H1 (cell line): Measurements from ENCODE around the gene PKN3. TPM values are rescaled to one million over a fixed set of nuclear protein-coding genes. Genes with fewer than 3 reads are reported as not detected.
A peak's percentile ranks its signal among the peaks of the same experiment; 100 is the strongest.

Source experiments
- CTCF ChIA-PET: fragments of 300-600 bp; sonication (Branson Sonifier 250); formaldehyde crosslinking; loops from one replicate; lab custom pipeline; 2021; ENCODE audit not compliant: partially characterized antibody; lab: Charles Lee
- POLR2A ChIA-PET: fragments of 300-600 bp; sonication (Branson Sonifier 250); formaldehyde crosslinking; loops from one replicate; lab custom pipeline; 2021; ENCODE audit warnings: inconsistent platforms; ENCODE audit not compliant: partially characterized antibody; lab: Charles Lee
- DNase-seq, 2 experiments: peaks; one replicate each; pipeline versions ENCODE4 v3.0.0 to v3.0.0-alpha.2; 2010 to 2022; ENCODE audit warnings: low spot score in 2 of 2, low read depth in 1 of 2, mixed read lengths in 1 of 2
- FAIRE-seq: peaks from 2 replicates; lab custom pipeline; 2011; peaks lifted over from hg19 to GRCh38; lab: Jason Lieb, UNC
- H2AFZ ChIP-seq: 2 replicates; pipeline ENCODE4 v1.8.1; 2012; ENCODE audit warnings: low read length, inconsistent platforms
- H2AK5ac ChIP-seq: 2 replicates; pipeline ENCODE4 v1.6.1; 2013; ENCODE audit warnings: low read depth, low read length
- H2BK120ac ChIP-seq: replicated peaks from 2 replicates; pipeline ENCODE3; 2013; ENCODE audit warnings: low read depth, low read length, inconsistent platforms
- H2BK12ac ChIP-seq: 2 replicates; pipeline ENCODE4 v1.6.1; 2013; ENCODE audit warnings: low read depth, low read length
- H2BK15ac ChIP-seq: 2 replicates; pipeline ENCODE4 v1.6.1; 2013; ENCODE audit warnings: low read length
- H2BK20ac ChIP-seq: 2 replicates; pipeline ENCODE4 v1.6.1; 2013; ENCODE audit warnings: low read length
- H2BK5ac ChIP-seq: 2 replicates; pipeline ENCODE4 v1.6.1; 2013; ENCODE audit warnings: low read depth, low read length
- H3K14ac ChIP-seq: 2 replicates; pipeline ENCODE4 v1.6.1; 2013; ENCODE audit warnings: inconsistent platforms; ENCODE audit not compliant: insufficient read length
- H3K18ac ChIP-seq: 2 replicates; pipeline ENCODE4 v1.6.1; 2013; ENCODE audit warnings: low read length; ENCODE audit errors: extremely low read depth
- H3K23ac ChIP-seq: 2 replicates; pipeline ENCODE4 v1.6.1; 2013; ENCODE audit warnings: inconsistent platforms; ENCODE audit not compliant: insufficient read length
- H3K23me2 ChIP-seq: 2 replicates; pipeline ENCODE4 v1.6.1; 2013; ENCODE audit warnings: low read depth, low read length
- H3K27ac ChIP-seq: 2 replicates; pipeline ENCODE4 v1.6.1; 2011; ENCODE audit warnings: low read depth, low read length, inconsistent platforms
- H3K27me3 ChIP-seq, 4 experiments: replicated peaks in 1 of 4; 1 replicate in 1 of 4; 2 replicates in 3 of 4; pipeline versions ENCODE4 v1.6.1 to v1.8.1; 2011 to 2013; ENCODE audit warnings: low read length in 3 of 4, mild to moderate bottlenecking in 3 of 4, inconsistent platforms in 2 of 4, mixed read lengths in 2 of 4, moderate library complexity in 1 of 4; ENCODE audit not compliant: control insufficient read depth in 3 of 4, insufficient read depth in 3 of 4; ENCODE audit errors: extremely low read depth in 1 of 4
- H3K36me3 ChIP-seq, 4 experiments: 2 replicates each; pipeline versions ENCODE4 v1.6.1 to v1.8.1; 2011 to 2013; ENCODE audit warnings: mild to moderate bottlenecking in 4 of 4, low read length in 3 of 4, moderate library complexity in 2 of 4, control low read depth in 1 of 4, inconsistent platforms in 1 of 4; ENCODE audit not compliant: insufficient read depth in 4 of 4, control insufficient read depth in 2 of 4
- H3K4ac ChIP-seq: replicated peaks from 2 replicates; pipeline ENCODE3; 2013; ENCODE audit warnings: low read length, low read depth, mixed read lengths, inconsistent platforms; ENCODE audit not compliant: insufficient read length
- H3K4me1 ChIP-seq, 4 experiments: replicated peaks in 1 of 4; 1 replicate in 1 of 4; 2 replicates in 3 of 4; pipeline versions ENCODE4 v1.6.1 to v1.8.1; 2011 to 2013; ENCODE audit warnings: low read length in 3 of 4, inconsistent platforms in 2 of 4, mixed read lengths in 1 of 4; ENCODE audit not compliant: insufficient read depth in 4 of 4, control insufficient read depth in 3 of 4
- H3K4me2 ChIP-seq, 2 experiments: 2 replicates each; pipeline versions ENCODE4 v1.6.1 to v1.8.1; 2011 to 2013; ENCODE audit warnings: low read depth in 2 of 2, low read length in 2 of 2, control low read depth in 1 of 2, inconsistent platforms in 1 of 2, mild to moderate bottlenecking in 1 of 2; ENCODE audit not compliant: insufficient read depth in 1 of 2
- H3K4me3 ChIP-seq, 4 experiments: fragments of 200-600, 300-600 bp in 1 of 4; sonication (generic), shearing (Covaris generic), sonication (Bioruptor Twin) in 1 of 4; 2 replicates each; pipeline versions ENCODE4 v1.5.1 to v1.8.1; 2011 to 2016; ENCODE audit warnings: low read length in 4 of 4, low read depth in 3 of 4, control low read depth in 2 of 4, inconsistent platforms in 2 of 4, mild to moderate bottlenecking in 2 of 4, mixed read lengths in 1 of 4, moderate library complexity in 1 of 4; ENCODE audit not compliant: insufficient read depth in 2 of 4; ENCODE audit errors: extremely low read depth in 1 of 4
- H3K56ac ChIP-seq: replicated peaks from 2 replicates; pipeline ENCODE3; 2013; ENCODE audit warnings: low read depth, mild to moderate bottlenecking, mixed read lengths, low read length, inconsistent platforms; ENCODE audit not compliant: insufficient read length
- H3K79me1 ChIP-seq: 2 replicates; pipeline ENCODE4 v1.6.1; 2013; ENCODE audit warnings: low read depth, low read length, control low read depth
- H3K79me2 ChIP-seq, 2 experiments: 2 replicates each; pipeline versions ENCODE4 v1.6.1 to v1.8.1; 2012 to 2013; ENCODE audit warnings: low read length in 2 of 2, mild to moderate bottlenecking in 2 of 2, inconsistent platforms in 1 of 2; ENCODE audit not compliant: insufficient read depth in 2 of 2, control insufficient read depth in 1 of 2
- H3K9ac ChIP-seq, 4 experiments: replicated peaks in 1 of 4; 1 replicate in 1 of 4; 2 replicates in 3 of 4; pipeline versions ENCODE4 v1.6.1 to v1.8.1; 2011 to 2013; ENCODE audit warnings: low read depth in 3 of 4, low read length in 3 of 4, control low read depth in 2 of 4, mild to moderate bottlenecking in 2 of 4, moderate library complexity in 2 of 4, inconsistent platforms in 1 of 4; ENCODE audit errors: extremely low read depth in 1 of 4
- H3K9me3 ChIP-seq, 2 experiments: 2 replicates each; pipeline versions ENCODE4 v1.6.1 to v1.8.1; 2012 to 2013; ENCODE audit warnings: mild to moderate bottlenecking in 2 of 2, moderate library complexity in 2 of 2, control low read depth in 1 of 2, inconsistent platforms in 1 of 2, low read depth in 1 of 2, low read length in 1 of 2, mixed read lengths in 1 of 2; ENCODE audit not compliant: insufficient read depth in 2 of 2
- H4K20me1 ChIP-seq, 2 experiments: replicated peaks in 1 of 2; 2 replicates each; pipeline versions ENCODE3 to v1.8.1; 2011 to 2013; ENCODE audit warnings: inconsistent platforms in 2 of 2, low read length in 2 of 2, mild to moderate bottlenecking in 1 of 2; ENCODE audit not compliant: insufficient read depth in 2 of 2, control insufficient read depth in 1 of 2
- H4K5ac ChIP-seq: 2 replicates; pipeline ENCODE4 v1.6.1; 2013; ENCODE audit warnings: low read length, low read depth, mixed read lengths, inconsistent platforms; ENCODE audit not compliant: insufficient read length
- H4K8ac ChIP-seq: 2 replicates; pipeline ENCODE4 v1.8.0; 2013; ENCODE audit warnings: mild to moderate bottlenecking, moderate library complexity, low read length, inconsistent platforms; ENCODE audit not compliant: insufficient read depth; ENCODE audit errors: extremely low read depth
- H4K91ac ChIP-seq: replicated peaks from 2 replicates; pipeline ENCODE3; 2013; ENCODE audit warnings: low read length, mixed read lengths, inconsistent platforms; ENCODE audit not compliant: insufficient read length
- ASH2L ChIP-seq: fragments of 200-600, 300-600 bp; sonication (generic); IDR thresholded peaks from one replicate; pipeline ENCODE4 v1.7.1; 2017; ENCODE audit warnings: low read length
- CTCF ChIP-seq, 3 experiments: IDR thresholded peaks; 1 replicate in 2 of 3; 2 replicates in 1 of 3; pipeline versions ENCODE4 v1.5.1 to v1.6.1; 2011; ENCODE audit warnings: low read length in 3 of 3, mild to moderate bottlenecking in 3 of 3, inconsistent platforms in 2 of 3, low read depth in 1 of 3, moderate library complexity in 1 of 3; ENCODE audit not compliant: insufficient read depth in 1 of 3; ENCODE audit errors: control extremely low read depth in 1 of 3
- EZH2 ChIP-seq: fragments of 200-600 bp; sonication (generic); IDR thresholded peaks from 2 replicates; pipeline ENCODE4 v1.7.1; 2012; ENCODE audit warnings: low read depth, mild to moderate bottlenecking, moderate library complexity, low read length, inconsistent platforms; ENCODE audit not compliant: severe bottlenecking
- JUND ChIP-seq: IDR thresholded peaks from 2 replicates; pipeline ENCODE4 v1.6.1; 2011; ENCODE audit warnings: mild to moderate bottlenecking, improper control_type of control experiment, low read length
- SP4 ChIP-seq: IDR thresholded peaks from 2 replicates; pipeline ENCODE4 v1.6.1; 2012; ENCODE audit warnings: low read length, inconsistent platforms
- TCF12 ChIP-seq: IDR thresholded peaks from 2 replicates; pipeline ENCODE4 v1.6.1; 2011; ENCODE audit warnings: low read depth, mild to moderate bottlenecking, low read length
- WGBS, 2 experiments: shearing (Covaris generic) in 1 of 2; methylation state at CpG; one replicate each; pipeline versions ENCODE4 v1.1.6 to v1.1.7; 2013 to 2015; ENCODE audit warnings: low lambda C conversion rate in 2 of 2, mixed read lengths in 2 of 2, inconsistent platforms in 1 of 2, low coverage in 1 of 2, missing lambda C conversion rate in 1 of 2; ENCODE audit not compliant: insufficient replicate concordance in 2 of 2, insufficient coverage in 1 of 2, insufficient read length in 1 of 2; ENCODE audit errors: extremely low coverage in 1 of 2, missing lambda C conversion rate in 1 of 2; 5-methylcytosine and 5-hydroxymethylcytosine counted together
- polyA plus RNA-seq, 7 experiments: library from polyadenylated mRNA; depleted of rRNA in 3 of 7; stranded (reverse) in 5 of 7; unstranded in 2 of 7; fragments of >200 nt in 5 of 7; fragments of 200-250 nt in 2 of 7; gene quantifications; 1 replicate in 5 of 7; 2 replicates in 1 of 7; 4 replicates in 1 of 7; pipeline versions ENCODE4 v1.2.1 to v1.2.3, GENCODE V29; 2011 to 2013; ENCODE audit warnings: missing spikeins in 2 of 7, mixed read lengths in 2 of 7
- total RNA-seq: library from RNA; stranded (reverse); fragmentation: NEBNext Ultra II Directional; extraction: Animal tissue kit (Norgen Biotek cat#: 25700); gene quantifications from 2 replicates; pipeline ENCODE4 v1.2.1, GENCODE V29; 2021

The PKN3 gene
- total and polyA plus RNA-seq, 2 of the 8 experiments (the other 6 are each of a cell fraction or from before 2014, with no cell fraction given), result 15.7 to 16.3 TPM

DNA sequence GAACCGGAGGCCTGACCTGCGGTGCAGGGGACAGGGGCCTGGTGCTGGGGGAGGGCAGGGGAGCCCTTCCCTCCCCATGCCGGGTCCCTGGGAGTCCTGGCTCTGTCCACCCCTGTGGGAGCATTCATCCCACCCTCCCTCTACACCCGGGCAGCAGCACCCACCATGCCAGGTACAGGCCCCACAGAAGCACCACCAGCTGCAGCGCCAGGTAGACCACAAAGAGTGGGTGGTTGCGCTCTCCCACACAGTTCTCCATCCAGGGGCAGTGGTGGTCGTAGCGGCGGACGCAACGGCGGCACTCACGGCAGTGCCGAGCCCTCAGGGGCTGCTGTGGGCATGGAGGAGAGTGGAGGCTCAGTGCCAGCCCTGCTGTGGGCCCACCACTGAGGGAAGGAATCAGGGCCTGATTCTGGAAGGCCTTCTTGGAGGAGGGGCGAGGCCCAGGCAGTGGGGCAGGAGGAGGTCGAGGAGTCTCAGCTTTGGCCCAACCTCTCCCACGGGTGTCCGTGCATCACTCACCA is 19.2 kb downstream of the PKN3 start:
- H2BK12ac ChIP-seq, result no peak overlapping the region
- no peak overlapping the region for H2BK20ac ChIP-seq
- no peak for FAIRE-seq
- peaks cover 3% of the 10 kb centered on the region; the same call in 1 of the 2 replicates for H3K79me1 ChIP-seq
- no peak overlapping the region for H3K4ac ChIP-seq
- H3K4me2 ChIP-seq, result no peak overlapping the region
- peaks cover 4% of the 10 kb centered on the region for H3K23me2 ChIP-seq
- H3K9me3 ChIP-seq, result no peaks in the 10 kb centered on the region
- H4K5ac ChIP-seq, result no peak overlapping the region
- peaks cover 0 to 15% (median 10%) of the 10 kb centered on the region in 4 experiments; a peak in 4 of 8 replicates for H3K36me3 ChIP-seq
- no peaks in the 10 kb centered on the region for H3K79me2 ChIP-seq
- no peak overlapping the region for H3K18ac ChIP-seq
- no peak for TF ChIP-seq CTCF (IDR thresholded peaks at IDR 0.05; ENCODE audit: control extremely low read depth in 1 of 3, insufficient read depth in 1 of 3, low read depth in 1 of 3, low read length in 3 of 3)
- no peak for TF ChIP-seq TCF12
- TF ChIP-seq JUND, result no peak
- TF ChIP-seq ASH2L, result no peak
- TF ChIP-seq SP4, result no peak
- TF ChIP-seq EZH2, result no peak
- TF ChIP-seq, all 59 proteins: peak for 0
- H4K91ac ChIP-seq, result no peak overlapping the region
- no peak overlapping the region for H3K4me3 ChIP-seq
- CTCF ChIA-PET, result interaction anchor here (0.9 kb wide), 2 partner anchors 19 to 85 kb away, joined by 3 read pairs; partner anchors contain the start of gene PKN3
- no peak for DNase-seq
- no peak overlapping the region for H2AFZ ChIP-seq
- no peak overlapping the region for H2BK15ac ChIP-seq
- peaks cover 0 to 2% of the 10 kb centered on the region in 2 experiments for H4K20me1 ChIP-seq
- H3K27ac ChIP-seq, result no peak overlapping the region
- no peak overlapping the region for H3K9ac ChIP-seq
- H3K56ac ChIP-seq, result no peak overlapping the region
- H4K8ac ChIP-seq, result no peak overlapping the region
- POLR2A ChIA-PET, result interaction anchor here (0.8 to 13.5 kb wide), 5 partner anchors 12 to 37 kb away, joined by 3 to 133 read pairs (median 49); partner anchors contain the start of gene SET
- WGBS, 2 experiments, result 97% methylated on average over 17 of the region's 18 CpGs; no CpG with 5 or more reads in 1 of the 2 experiments
- no peak overlapping the region for H2BK5ac ChIP-seq
- H2BK120ac ChIP-seq, result no peak overlapping the region
- H3K4me1 ChIP-seq, result peaks cover 0 to 3% (median 0%) of the 10 kb centered on the region in 4 experiments; a peak in 3 of 7 replicates
- no peak overlapping the region for H3K23ac ChIP-seq
- no peak overlapping the region for H3K14ac ChIP-seq
- H3K27me3 ChIP-seq, result no peaks in the 10 kb centered on the region
- 0 out of 2 replicates have a peak overlapping the region, but pooled peaks have one; percentile 24 for H2AK5ac ChIP-seq
